ENCODE measurements around the gene TIGD4.

Gene TIGD4

GRCh38 chr4:152779513-152780266 is at the start of gene TIGD4, which contains the start of gene ARFIP1:
Gene TIGD4, minus strand, starts transcription at chr4:152779730. Its CDS starts 8,726 bp downstream, at chr4:152771004.
Gene ARFIP1, plus strand, starts transcription at chr4:152779954. Its CDS starts 49,680 bp downstream, at chr4:152829634.
- DNase-seq: peak; percentile 98

DNA sequence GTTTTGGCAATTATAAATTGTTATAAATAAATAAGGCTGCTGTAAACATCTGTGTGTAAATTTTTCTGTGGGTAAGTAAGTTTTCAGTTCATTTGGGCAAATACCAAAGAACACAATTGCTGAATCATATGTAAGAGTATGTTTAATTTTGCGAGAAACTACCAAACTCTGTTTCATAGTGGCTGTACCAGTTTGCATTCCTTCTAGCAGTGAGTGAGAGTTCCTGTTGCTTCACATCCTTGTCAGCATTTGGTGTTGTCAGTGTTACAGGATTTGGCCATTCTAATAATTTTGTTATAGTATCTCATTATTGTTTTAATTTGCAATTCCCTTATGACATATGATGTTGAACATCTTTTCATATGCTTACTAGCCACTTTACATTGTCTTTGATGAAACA is 48.6 kb upstream of the TIGD4 start:
- DNase-seq: no peak

DNA sequence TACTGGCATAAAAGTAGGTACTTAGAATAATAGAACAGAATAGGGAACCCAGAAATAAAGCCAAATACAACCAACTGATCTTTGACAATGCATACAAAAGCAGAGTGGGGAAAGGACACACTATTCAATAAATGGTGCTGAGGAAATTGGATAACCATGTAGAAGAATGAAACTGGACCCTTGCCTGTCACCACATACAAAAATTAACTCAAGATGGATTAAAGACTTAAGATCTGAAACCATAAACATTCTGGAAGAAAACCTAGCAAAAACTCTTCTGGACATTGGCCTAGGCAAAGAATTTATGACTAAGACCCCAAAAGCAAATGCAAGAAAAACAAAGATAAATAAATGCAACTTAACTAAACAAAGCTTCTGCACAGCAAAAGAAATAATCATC is 45.8 kb upstream of the TIGD4 start:
- DNase-seq: no peak

GRCh38 chr4:152824561-152824960 is 45.0 kb upstream of the TIGD4 start:
- no peak for DNase-seq

GRCh38 chr4:152822323-152822722 is 42.8 kb upstream of the TIGD4 start:
- no peak for DNase-seq

DNA sequence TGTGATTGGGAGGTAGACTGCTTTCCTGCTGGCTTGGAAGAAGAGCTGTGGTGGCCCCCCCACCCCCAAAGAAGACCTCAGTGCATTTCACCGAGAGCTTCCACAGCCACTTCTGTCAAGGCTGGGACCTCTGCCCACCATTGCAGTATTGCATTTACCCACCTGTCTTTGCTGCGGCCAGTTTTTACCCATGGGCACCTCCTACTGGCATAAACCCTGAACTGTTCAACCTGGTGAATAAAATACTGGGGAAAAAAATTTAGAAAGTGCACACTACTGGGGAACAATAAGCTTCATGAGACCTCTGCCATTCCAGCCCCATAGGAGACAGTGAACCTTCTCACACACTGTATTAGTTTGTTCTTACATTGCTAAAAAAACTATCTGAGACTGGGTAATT is 40.5 kb upstream of the TIGD4 start:
- no peak for DNase-seq

DNA sequence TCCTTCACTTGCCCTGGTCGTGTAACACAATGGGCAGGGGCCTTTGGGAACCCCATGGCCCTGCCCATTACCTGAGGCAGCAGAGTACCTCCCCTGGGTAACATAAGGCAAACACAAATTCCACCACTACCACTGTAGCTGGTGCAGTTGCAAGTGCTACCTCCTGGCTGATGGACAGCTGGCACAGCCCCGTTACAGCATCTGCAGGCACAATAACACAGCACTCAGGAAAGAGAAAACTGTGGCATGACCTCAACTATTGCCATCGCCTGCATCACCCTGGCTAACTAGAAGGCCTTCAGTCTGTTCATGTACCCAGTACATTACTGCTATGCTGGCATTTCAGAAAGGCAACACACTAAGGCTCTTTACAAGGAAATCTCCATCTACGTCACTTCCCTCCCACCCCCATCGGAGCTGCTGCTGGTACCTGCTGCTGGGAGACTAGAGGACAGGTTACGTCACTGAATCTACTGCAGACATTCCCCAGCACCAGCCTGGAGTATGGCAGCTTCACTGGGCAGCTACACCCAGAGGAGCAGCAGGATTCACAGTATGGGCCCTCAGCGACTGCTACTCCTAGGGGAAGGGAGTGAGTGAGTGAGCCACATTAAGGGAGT is 39.6 kb upstream of the TIGD4 start:
- no peak for DNase-seq

DNA sequence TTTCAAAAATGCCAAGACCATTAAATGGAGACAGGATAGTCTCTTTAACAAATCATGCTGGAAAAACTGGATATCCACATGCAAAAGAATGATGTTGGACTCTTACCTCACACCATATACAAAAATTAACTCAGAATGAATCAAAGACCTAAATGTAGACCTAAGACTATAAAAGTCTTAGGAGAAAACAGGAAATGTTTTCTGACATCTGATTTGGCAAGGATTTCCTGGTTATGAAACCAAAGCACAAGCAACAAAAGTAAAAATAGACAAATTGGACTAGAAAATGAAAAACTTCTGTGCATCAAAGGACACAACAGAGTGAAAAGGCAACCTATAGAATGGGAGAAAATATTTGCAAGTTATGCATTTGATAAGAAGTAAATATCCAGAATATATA is 37.8 kb upstream of the TIGD4 start:
- DNase-seq: no peak

GRCh38 chr4:152815078-152815477 is 35.5 kb upstream of the TIGD4 start:
- DNase-seq: no peak

GRCh38 chr4:152810715-152811287 is 31.3 kb upstream of the TIGD4 start:
- DNase-seq: no peak

- no peak for DNase-seq
Measured at GRCh38 chr4:152808670-152809069, 29.1 kb upstream of the TIGD4 start.

GRCh38 chr4:152807294-152807829 is 27.8 kb upstream of the TIGD4 start:
- DNase-seq: no peak

- DNase-seq: no peak
Measured at GRCh38 chr4:152806501-152807125, 27.1 kb upstream of the TIGD4 start.

- no peak for DNase-seq
Measured at GRCh38 chr4:152805818-152806217, 26.3 kb upstream of the TIGD4 start.

DNA sequence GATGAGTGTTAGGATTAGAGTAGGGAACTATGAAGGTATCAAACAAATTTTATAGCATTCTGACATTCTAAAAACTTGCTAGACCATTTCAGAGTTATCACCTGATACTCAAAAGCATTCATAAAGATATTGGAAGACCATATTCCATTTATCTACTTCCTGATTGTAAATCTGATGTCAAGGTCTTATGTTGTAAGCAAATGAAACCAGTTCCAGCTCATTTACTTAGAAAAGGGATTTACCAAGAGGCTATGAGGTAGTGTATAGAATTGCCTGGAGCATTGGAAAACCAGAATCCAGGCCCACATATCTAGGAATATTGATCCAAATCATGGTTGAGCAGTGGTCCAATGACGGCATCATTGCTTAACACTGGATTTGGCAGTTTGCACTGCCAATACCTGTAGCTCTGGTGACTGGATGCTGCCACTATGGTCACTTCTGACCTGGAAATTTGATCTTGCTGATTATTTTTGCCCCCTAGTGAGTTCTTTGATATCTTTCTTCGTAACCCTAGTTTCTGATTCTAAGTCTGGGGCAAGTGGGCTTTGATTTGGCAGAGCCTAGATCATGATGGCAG is 25.6 kb upstream of the TIGD4 start:
- DNase-seq: no peak

DNA sequence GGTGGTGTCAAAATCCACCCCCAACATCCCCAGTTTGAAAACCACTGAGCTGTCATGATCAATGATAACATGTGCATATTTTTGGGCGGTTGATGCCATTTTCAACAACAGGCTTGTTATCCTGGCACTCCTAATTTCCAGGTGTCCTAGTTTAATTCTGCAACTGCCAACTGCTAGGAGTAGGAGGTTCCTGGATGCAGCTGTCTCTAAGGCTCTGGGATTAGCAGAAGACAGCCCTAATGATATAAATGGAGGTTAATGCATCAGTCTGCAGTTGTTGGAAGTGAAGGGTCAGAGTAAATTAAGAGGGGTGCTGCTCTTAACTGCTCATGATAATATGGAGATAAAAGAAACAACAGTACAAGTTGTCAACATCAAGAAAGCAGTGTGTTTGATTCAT is 24.0 kb upstream of the TIGD4 start:
- no peak for DNase-seq

DNA sequence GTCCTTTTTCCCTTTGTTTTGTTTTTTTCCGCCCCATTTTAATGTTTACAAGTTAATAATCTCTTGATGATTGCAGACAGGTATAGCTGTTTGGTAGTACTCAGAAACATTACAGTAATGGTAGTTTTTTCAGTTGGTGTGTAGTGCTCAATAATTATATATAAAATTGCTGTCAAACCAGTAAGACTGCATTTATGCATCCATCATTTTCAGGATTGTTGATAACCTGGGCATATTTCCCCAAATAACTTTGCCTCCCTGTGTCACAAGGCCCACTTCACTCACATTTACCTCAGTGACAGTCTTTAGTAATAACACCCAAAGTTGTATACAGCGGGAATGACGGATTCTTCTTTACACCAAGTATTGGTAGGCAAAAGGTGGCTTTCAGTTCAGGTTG is 16.4 kb upstream of the TIGD4 start:
- DNase-seq: no peak

DNA sequence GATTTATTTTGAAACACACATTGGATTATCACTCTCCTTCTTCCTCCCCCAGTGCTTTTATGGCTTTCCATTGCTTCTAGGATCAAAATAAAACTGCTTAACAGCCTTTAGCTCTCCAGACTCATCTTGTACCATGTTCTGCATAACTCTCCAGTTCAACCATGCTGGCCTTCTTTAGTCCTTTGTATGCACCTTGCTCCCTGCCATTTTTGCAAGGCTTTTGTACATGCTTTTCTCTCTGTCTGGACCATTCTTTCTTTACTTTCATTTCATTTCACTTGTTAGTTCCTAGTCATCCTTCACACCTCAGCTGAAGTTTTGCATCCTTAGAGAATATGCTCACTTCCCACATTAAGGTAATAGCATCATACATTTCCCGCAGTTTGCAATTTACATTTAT is 7.1 kb upstream of the TIGD4 start:
- DNase-seq: no peak

DNA sequence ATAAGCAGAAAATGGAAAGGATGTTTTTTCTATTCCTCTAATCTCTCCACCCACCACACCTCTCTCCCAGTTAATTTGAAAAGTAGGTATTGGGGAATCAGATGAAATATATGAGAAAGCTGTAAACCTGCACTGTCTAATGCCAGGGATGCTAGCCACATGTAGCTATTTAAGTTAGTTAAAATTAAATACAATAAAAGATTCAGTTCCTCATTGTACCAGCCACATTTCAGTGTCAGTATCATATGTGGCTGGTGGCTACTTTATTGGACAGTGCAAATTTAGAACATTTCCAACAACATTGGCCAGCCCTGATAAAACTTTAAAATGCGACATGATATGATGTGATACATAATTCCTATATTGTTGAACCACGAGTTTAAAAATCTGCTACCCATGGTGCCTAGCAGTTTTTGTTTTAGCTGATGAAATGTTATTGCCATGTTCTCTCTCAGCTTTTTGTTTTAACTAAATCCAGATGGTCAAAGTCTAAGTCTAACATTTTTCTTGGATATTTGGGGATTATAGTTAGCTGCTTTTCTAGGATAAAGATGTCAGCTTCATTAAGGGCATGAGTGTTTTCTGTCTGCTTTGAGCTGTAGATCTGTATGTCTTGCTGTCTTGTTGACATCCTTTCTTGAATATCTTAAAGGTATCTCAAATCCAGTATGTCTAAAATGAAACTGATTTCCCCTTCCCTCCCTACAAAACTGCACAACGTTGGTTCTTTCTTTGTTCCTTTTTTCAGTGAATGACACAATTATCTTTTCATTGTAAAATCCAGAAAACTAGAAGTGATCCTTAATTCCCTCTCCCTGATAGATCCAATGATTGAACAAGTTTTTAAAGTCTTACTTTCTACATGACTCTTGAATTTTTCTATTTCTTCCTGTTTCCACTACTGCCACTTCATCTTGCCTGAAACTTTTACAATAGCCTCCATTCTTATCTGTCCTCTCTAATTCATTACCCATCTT is 6.4 kb upstream of the TIGD4 start:
- DNase-seq: no peak

DNA sequence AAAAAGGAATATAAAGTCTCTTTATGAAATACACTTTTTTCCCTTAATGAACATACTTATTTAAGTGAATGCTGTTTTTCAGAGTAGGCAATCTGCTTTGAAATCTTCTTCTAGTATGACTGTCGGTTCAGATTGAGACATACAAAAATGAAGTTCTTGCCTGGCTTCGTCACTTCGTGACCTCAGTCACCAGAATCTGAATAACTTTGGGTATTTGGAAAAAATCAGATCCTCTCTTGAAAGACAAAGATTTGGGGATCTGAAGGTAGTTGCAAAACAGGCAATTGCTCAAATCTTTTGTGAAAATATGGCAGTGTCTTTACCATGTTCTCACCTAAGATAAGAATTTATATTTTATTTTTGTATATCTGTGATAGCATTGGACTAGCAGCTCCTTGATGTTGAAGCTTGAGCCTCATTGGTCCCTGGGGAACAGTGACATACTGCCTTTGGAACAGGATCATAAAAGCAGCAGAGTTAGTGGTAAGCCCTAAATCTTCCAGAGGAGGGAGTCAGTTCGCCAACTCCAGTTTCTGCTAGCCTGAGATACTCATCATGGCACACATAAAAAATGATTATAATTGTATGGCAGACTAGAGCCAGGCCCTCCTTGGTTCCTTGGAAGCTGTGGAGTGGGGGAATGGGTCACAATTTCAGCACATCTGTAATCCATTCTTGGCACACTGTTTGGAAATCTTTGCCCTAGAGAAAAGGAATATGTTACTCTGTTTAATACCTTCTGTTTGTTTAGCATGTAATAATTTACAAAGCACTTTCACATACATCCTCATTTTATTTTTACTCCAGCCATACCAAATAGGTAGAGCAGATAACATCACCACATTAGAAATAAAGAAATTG is 5.2 kb upstream of the TIGD4 start:
- DNase-seq: no peak

GRCh38 chr4:152780267-152780778 is 793 bp upstream of the TIGD4 start:
- DNase-seq: no peak

Measured in activated effector memory CD4-positive, alpha-beta T cell treated with anti-CD3 and anti-CD28 coated beads, Interleukin-2, amount 50 U/mL, for 16 hours (primary cell).